Fibroblast of villous mesenchyme (primary cell): ENCODE results near the gene GALNT8. TPM values are rescaled to one million over a fixed set of nuclear protein-coding genes. Genes with fewer than 3 reads are reported as not detected.
A peak's percentile ranks its signal among the peaks of the same experiment; 100 is the strongest.

Experiments
- DNase-seq: peaks from one replicate; pipeline ENCODE4 v3.0.0-alpha.2; 2010; ENCODE audit warnings: low read depth
- H3K4me3 ChIP-seq: 2 replicates; pipeline ENCODE4 v1.5.1; 2011; ENCODE audit warnings: low read depth, mild to moderate bottlenecking, low read length
- CTCF ChIP-seq: IDR thresholded peaks from 2 replicates; pipeline ENCODE4 v1.5.1; 2012; ENCODE audit warnings: low read depth, mild to moderate bottlenecking, low read length; ENCODE audit not compliant: insufficient read depth
- total RNA-seq: library from RNA; depleted of rRNA; stranded (reverse); fragments of >200 nt; gene quantifications from 2 replicates; pipeline ENCODE4 v1.2.3, GENCODE V29; 2012

GALNT8 gene
- total RNA-seq, 1 donor = under 0.01 TPM

DNA sequence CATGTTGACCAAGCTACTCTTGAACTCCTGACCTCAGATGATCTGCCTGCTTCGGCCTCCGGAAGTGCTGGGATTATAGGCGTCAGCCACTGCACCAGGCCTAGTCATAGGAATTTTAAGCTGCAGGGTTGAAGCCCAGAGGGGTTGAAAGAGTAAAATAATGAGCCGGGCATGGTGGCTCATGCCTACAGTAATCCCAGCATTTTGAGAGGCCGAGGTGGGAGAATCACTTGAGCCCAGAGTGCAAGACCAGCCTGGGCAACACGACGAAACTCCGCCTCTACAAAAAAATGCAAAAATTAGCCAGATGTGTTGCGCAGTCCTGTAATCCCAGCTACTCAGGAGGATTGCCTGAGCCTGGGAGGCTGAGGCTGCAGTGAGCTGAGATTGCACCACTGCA is 69.6 kb downstream of the GALNT8 start:
- TF ChIP-seq CTCF = no peak
- DNase-seq = peak; percentile 6
- no peak overlapping the region for H3K4me3 ChIP-seq

- TF ChIP-seq CTCF = no peak
- H3K4me3 ChIP-seq = no peak overlapping the region
- no peak for DNase-seq
Measured at GRCh38 chr12:4791497-4791896, 71.3 kb downstream of the GALNT8 start.

DNA sequence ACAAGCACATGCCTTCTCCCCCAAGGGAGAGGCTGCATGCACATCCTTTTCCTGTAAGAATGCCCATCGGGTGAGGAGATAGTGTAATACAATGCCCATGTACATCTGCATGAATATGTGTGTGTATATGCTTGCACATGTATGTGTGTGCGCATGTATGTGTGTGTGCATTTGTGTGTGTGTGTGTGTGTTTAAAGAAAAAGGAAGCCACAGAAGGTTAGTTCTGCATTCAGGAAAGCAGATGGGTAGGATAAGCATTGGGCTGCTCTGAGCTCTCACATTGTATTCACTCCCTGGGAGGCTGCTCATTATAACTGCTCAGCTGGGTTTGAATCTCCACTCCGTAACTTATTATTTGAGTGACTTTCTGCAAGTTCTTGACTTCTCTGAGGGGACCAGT is 74.3 kb downstream of the GALNT8 start:
- H3K4me3 ChIP-seq = no peak overlapping the region
- no peak for TF ChIP-seq CTCF
- DNase-seq = no peak

DNA sequence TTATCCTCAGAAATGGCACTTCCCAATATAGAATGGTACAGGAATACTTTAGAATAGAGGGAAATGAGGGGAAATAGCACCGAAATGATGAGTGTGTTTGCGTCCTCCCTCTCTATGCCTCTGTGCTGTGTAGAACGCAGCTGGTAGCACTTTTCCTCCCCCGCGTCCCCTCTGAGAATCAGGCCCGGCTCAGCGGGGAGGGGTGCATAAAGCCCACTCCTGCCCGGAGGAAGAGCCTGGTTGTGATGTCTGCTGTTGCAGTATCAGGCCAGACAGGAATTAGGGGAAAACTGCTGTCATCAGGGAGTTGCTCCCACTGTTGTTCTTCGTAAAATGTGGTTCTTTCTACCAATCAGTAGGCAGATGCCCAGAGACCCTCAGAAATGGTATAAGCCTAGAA is 76.0 kb downstream of the GALNT8 start:
- no peak for DNase-seq
- no peak for TF ChIP-seq CTCF
- H3K4me3 ChIP-seq = no peak overlapping the region

GRCh38 chr12:4796694-4797482 is 76.7 kb downstream of the GALNT8 start:
- TF ChIP-seq CTCF = no peak
- no peak overlapping the region for H3K4me3 ChIP-seq
- DNase-seq = no peak

DNA sequence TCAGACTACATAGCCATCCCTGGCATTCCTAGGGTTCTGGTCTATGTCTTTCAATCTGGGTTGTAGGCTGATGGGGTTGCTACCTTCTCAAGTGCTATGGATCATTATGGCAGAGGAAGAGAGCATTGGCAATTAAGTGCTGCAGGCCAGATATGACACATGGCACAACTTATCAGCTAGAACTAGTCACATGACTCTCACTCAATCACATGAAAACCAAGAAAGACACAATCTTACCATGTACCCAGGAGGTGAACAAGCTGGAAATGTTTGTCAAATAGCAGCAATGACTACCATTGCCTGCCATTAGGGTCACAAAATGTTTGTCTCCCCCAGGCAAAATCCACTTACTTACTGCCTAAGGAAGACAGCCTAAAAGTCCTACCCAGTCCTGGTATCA is 80.4 kb downstream of the GALNT8 start:
- no peak overlapping the region for H3K4me3 ChIP-seq
- no peak for TF ChIP-seq CTCF
- no peak for DNase-seq

GRCh38 chr12:4802841-4803240 is 82.6 kb downstream of the GALNT8 start:
- DNase-seq = no peak
- no peak for TF ChIP-seq CTCF
- H3K4me3 ChIP-seq = no peak overlapping the region
